Hepatocyte (in vitro differentiated cells): ENCODE data around the gene OXER1.

ENCODE experiments used
- CTCF ChIP-seq: fragments of 200-600 bp; sonication (generic); IDR thresholded peaks from 2 replicates; pipeline ENCODE4 v1.5.1; 2016; ENCODE audit warnings: antibody characterized with exemption, mild to moderate bottlenecking; ENCODE audit not compliant: poor library complexity
- EZH2 ChIP-seq: fragments of 200-600 bp; sonication (generic); IDR thresholded peaks from 2 replicates; pipeline ENCODE4 v1.6.1; 2016; ENCODE audit warnings: antibody characterized with exemption, mild to moderate bottlenecking, borderline replicate concordance
- EZH2phosphoT487 ChIP-seq: fragments of 200-600 bp; sonication (generic); IDR thresholded peaks from one replicate; pipeline ENCODE4 v1.6.1; 2018; ENCODE audit warnings: antibody characterized with exemption, mild to moderate bottlenecking, low read depth, moderate library complexity; ENCODE audit not compliant: unreplicated experiment, severe bottlenecking

DNA sequence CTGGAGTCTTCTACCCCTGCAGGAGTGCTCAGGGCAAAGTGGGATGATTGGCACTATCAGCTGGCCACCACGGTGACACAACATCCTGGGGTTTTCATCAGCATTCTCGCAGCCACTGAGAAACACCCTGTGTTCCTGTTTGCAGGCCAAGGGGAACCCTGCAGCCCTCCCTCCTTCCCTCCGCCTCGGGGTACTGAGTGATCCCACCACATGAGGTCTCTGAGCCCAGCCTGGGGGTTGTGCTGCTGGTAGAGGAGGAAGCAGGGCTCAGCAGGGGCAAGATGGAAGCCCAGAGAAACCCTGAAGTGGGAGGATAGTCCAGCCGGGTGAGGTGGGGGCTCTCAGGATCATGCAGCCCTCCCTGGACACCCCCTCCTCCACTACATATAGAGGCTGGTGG, at the start of gene OXER1:
- TF ChIP-seq CTCF, result no peak
- no peak for TF ChIP-seq EZH2phosphoT487
- TF ChIP-seq EZH2, result no peak
